AG04450 (cell line): ENCODE data around the gene FXYD3. TPM values are rescaled to one million over a fixed set of nuclear protein-coding genes. Genes with fewer than 3 reads are reported as not detected.

Experiments used
- CTCF ChIA-PET: fragments of 300-600, 350-600 bp; formaldehyde crosslinking; extraction: SDS; loops from one replicate; lab custom pipeline; 2022; ENCODE audit warnings: antibody characterized with exemption, inconsistent platforms; lab: Charles Lee
- POLR2A ChIA-PET: fragments of 350-600 bp; formaldehyde crosslinking; extraction: SDS; loops from one replicate; lab custom pipeline; 2021; ENCODE audit warnings: antibody characterized with exemption, inconsistent platforms; lab: Yijun Ruan, JAX
- DNase-seq: peaks from one replicate; pipeline ENCODE4 v3.0.0-alpha.2; 2011; ENCODE audit warnings: low read depth, low spot score
- H3K27ac ChIP-seq: one replicate; pipeline ENCODE4 v1.5.1; 2012; ENCODE audit warnings: low read depth, low read length, control low read depth
- H3K27me3 ChIP-seq: one replicate; pipeline ENCODE4 v1.6.0; 2012; ENCODE audit warnings: low read length; ENCODE audit not compliant: control insufficient read depth, insufficient read depth
- H3K4me3 ChIP-seq: 2 replicates; pipeline ENCODE4 v1.5.1; 2011; ENCODE audit warnings: mild to moderate bottlenecking, low read depth, low read length, control low read depth
- H3K9me3 ChIP-seq: 2 replicates; pipeline ENCODE4 v1.5.1; 2012; ENCODE audit warnings: low read length; ENCODE audit not compliant: control insufficient read depth, insufficient read depth
- polyA plus RNA-seq: library from polyadenylated mRNA; depleted of rRNA; stranded (reverse); fragments of >200 nt; gene quantifications from 2 replicates; pipeline ENCODE4 v1.2.3, GENCODE V29; 2011
- TF ChIP-seq, protein P1 (sequence below): IDR thresholded peaks from 2 replicates; pipeline ENCODE4 v1.5.1; 2011; ENCODE audit warnings: low read depth, low read length, control low read depth, inconsistent platforms

FXYD3 gene
- polyA plus RNA-seq, 1 experiment: not detected

DNA sequence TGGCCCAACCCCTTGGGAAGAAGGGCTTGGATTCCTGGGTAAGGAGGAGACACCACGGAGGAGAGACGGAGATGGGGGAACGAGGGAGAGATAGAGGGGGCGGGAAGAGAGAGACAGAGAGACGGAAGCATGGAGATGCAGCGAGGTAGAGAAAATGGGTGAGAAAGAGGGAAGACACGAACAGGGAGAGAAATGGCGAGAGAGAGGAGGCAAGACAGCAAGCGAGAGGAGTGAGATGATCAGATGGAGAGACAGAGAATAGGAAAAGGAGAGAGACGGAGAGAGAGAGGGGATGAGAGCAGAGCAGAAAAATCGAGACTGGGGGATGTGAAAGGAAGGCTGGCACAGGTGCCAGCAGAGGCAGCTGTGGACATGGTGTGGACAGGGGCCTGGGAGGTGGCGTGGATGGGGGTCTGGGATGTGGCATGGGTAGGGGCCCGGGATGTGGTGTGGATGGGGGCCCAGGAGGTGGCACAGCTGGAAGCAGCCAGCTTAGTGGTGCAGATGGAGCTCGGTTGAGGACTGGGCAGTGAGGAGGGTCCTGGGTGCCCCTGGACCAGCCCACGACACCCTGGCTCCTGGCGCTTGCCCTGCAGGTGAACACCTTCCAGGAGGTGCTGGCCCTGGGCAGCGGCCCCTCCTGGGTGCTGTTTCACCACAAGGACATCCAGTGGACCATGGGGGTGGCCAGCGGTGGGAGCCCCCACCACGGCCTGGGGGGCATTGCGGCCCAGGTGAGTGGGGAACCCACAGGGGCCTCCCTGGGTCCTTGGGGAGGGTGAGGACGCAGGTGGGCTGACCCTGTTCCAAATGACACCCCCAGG lies 40.2 kb upstream of the FXYD3 start:
- DNase-seq: no peak
- Histone ChIP-seq H3K27me3 (peaks cover 11% of the 10 kb centered on the region), H3K4me3 (no peak overlapping the region), H3K27ac (no peak overlapping the region), H3K9me3 (peaks cover 3% of the 10 kb centered on the region; the same call in 1 of the 2 replicates)
- ChIA-PET POLR2A (no interaction called here), CTCF (interaction anchor here (0.6 kb wide), 1 partner anchor 68 kb away, joined by 4 read pairs; the partner anchor contains the start of gene FXYD7)
- TF ChIP-seq, protein P1, sequence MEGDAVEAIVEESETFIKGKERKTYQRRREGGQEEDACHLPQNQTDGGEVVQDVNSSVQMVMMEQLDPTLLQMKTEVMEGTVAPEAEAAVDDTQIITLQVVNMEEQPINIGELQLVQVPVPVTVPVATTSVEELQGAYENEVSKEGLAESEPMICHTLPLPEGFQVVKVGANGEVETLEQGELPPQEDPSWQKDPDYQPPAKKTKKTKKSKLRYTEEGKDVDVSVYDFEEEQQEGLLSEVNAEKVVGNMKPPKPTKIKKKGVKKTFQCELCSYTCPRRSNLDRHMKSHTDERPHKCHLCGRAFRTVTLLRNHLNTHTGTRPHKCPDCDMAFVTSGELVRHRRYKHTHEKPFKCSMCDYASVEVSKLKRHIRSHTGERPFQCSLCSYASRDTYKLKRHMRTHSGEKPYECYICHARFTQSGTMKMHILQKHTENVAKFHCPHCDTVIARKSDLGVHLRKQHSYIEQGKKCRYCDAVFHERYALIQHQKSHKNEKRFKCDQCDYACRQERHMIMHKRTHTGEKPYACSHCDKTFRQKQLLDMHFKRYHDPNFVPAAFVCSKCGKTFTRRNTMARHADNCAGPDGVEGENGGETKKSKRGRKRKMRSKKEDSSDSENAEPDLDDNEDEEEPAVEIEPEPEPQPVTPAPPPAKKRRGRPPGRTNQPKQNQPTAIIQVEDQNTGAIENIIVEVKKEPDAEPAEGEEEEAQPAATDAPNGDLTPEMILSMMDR: no peak

DNA sequence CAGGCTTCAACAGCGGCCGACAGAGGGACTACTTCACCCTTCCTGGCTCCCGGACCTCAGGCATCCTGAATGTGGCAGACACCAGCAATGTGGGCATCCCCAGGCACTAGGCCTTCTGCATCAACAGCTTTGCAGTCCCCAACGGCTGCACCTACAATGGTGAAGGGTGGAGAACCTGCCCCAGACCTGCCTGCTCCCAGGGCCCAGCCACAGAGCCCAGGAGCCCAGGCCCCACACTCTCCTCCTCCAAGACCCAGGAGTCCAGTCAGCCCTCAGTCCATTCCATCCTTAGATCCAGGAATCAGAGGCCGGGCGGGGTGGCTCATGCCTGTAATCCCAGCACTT lies 39.6 kb upstream of the FXYD3 start:
- ChIA-PET CTCF (no interaction called here), POLR2A (no interaction called here)
- Histone ChIP-seq H3K4me3 (no peak overlapping the region), H3K9me3 (no peaks in the 10 kb centered on the region), H3K27ac (no peak overlapping the region), H3K27me3 (peaks cover 11% of the 10 kb centered on the region)
- TF ChIP-seq, protein P1: no peak
- no peak for DNase-seq

DNA sequence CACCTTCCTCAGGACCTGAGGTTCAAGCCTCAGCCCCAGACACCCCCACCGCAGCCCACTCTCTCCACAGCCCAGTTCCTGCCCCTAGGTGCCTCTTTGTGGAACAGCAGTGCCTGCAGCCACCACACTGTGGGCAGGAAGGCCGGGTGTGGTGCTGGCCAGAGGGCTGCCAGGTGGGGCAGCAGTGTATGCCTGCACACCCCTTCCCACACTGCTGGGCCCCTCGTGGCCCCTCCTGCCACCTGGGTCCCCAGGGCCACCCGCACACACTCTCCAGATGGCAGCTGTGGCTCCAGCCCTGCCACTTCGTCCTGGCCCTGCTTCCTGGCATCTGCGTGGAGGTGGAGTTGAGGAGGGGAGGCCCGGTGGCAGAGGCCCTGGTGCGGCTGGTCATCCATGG lies 39.0 kb upstream of the FXYD3 start:
- Histone ChIP-seq H3K4me3 (no peak overlapping the region), H3K27ac (no peak overlapping the region), H3K9me3 (no peaks in the 10 kb centered on the region), H3K27me3 (peaks cover 11% of the 10 kb centered on the region)
- TF ChIP-seq, protein P1: no peak
- POLR2A ChIA-PET: no interaction called here
- CTCF ChIA-PET: no interaction called here
- no peak for DNase-seq

DNA sequence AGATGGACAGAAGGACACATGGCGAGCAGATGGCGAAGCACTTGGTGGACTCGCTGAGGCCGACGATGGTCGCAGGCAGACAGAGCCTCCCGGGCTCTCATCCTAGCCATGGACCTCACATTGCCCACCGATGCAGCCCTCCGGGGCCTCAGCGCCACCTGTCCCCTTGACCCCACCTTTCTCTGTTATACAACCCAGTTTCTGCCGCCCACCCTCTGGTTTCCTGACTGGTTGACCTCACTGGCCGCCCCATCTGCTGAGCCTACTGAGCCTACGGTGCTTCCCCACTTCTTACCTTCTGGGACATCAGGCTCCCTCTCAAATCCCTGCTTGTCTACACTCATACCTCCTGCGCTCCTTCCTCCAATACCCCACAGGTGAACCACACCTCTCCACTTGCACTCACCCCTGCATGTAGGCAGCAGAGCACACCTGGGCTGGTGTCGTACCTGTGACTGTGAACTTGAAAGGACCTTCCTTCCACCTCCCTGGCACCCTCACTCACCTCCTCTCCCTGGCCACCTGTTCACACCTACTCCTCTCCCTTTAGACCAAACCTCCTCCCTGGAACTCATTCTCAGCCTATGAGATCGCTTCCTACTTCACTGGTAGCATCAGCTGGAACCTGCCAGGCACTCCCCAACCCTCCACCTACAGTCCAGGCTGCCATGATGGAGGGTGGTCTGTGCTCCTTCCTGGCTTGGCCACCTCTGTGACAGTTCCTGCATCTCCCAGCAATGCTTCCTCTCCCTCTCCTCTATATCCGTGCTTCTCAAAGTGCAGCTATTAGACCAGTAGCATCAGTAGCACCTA lies 38.0 kb upstream of the FXYD3 start:
- DNase-seq: no peak
- peaks cover 6% of the 10 kb centered on the region for H3K27me3 ChIP-seq
- ChIA-PET POLR2A (no interaction called here), CTCF (interaction anchor here (0.7 kb wide), 1 partner anchor 46 kb away, joined by 8 read pairs; no protein-coding TSS in a partner anchor)
- no peaks in the 10 kb centered on the region; the same call in 1 of the 2 replicates for H3K9me3 ChIP-seq
- no peak overlapping the region for H3K4me3 ChIP-seq
- H3K27ac ChIP-seq: no peak overlapping the region
- TF ChIP-seq, protein P1: no peak

DNA sequence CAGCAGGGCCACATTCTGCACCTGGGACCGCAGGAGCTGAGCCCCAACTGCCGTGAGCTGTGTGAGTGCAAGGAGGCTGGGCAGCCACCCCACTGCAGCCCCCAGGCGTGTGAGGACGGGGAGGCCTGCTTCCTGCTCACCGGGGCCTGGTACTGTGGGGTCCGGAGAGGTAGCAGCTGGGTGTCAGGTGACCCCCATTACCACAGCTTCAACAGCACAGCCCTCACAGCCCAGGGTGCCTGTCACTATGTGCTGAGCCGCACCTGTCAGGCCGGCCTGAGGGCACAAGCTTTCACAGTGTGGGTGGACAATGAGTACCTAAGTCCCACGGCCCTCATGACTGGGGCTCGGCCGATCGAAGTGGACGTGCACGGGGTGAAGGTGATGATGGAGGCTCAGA lies 35.8 kb upstream of the FXYD3 start:
- POLR2A ChIA-PET: no interaction called here

More for the DNA sequence above, 35.8 kb upstream of the FXYD3 start:
- H3K27ac ChIP-seq: no peak overlapping the region
- peaks cover 3% of the 10 kb centered on the region for H3K27me3 ChIP-seq
- H3K9me3 ChIP-seq: peaks cover 4% of the 10 kb centered on the region
- H3K4me3 ChIP-seq: no peak overlapping the region
- no peak for DNase-seq
- TF ChIP-seq, protein P1: no peak
- CTCF ChIA-PET: interaction anchor here (3.4 kb wide), 1 partner anchor 13 kb away, joined by 11 read pairs; no protein-coding TSS in a partner anchor
